Liver (tissue), 9 donors: ENCODE data around the gene ST8SIA5. TPM values are rescaled to one million over a fixed set of nuclear protein-coding genes. Genes with fewer than 3 reads are reported as not detected.

Experiments
- DNase-seq: peaks from one replicate; pipeline ENCODE4 v3.0.0-alpha.2; 2017; ENCODE audit warnings: low spot score
- H3K27ac ChIP-seq, 2 donors: one replicate each; pipeline ENCODE4 v1.7.0; 2013; ENCODE audit warnings: inconsistent platforms in 2 of 2, low read length in 2 of 2, control low read depth in 1 of 2, low read depth in 1 of 2, mild to moderate bottlenecking in 1 of 2
- H3K27me3 ChIP-seq, 4 donors: one replicate each; pipeline versions ENCODE4 v1.6.1 to v1.7.0; 2013; ENCODE audit warnings: low read length in 3 of 4, inconsistent platforms in 1 of 4, mild to moderate bottlenecking in 1 of 4, moderate library complexity in 1 of 4; ENCODE audit not compliant: control insufficient read depth in 4 of 4, insufficient read depth in 4 of 4
- H3K36me3 ChIP-seq, 4 donors: one replicate each; pipeline versions ENCODE4 v1.6.1 to v1.7.0; 2013; ENCODE audit warnings: low read length in 3 of 4, mild to moderate bottlenecking in 3 of 4, low read depth in 1 of 4, moderate library complexity in 1 of 4; ENCODE audit not compliant: control insufficient read depth in 4 of 4, insufficient read depth in 3 of 4
- H3K4me1 ChIP-seq, 4 donors: one replicate each; pipeline versions ENCODE4 v1.6.1 to v1.7.0; 2013; ENCODE audit warnings: low read length in 3 of 4, mild to moderate bottlenecking in 3 of 4, moderate library complexity in 1 of 4; ENCODE audit not compliant: control insufficient read depth in 4 of 4, insufficient read depth in 4 of 4
- H3K4me3 ChIP-seq, 3 donors: one replicate each; pipeline versions ENCODE4 v1.6.1 to v1.7.0; 2013; ENCODE audit warnings: low read length in 3 of 3, control low read depth in 1 of 3, low read depth in 1 of 3, mild to moderate bottlenecking in 1 of 3
- H3K9ac ChIP-seq, 2 donors: one replicate each; pipeline ENCODE4 v1.7.0; 2013; ENCODE audit warnings: low read length in 2 of 2, mild to moderate bottlenecking in 2 of 2, moderate library complexity in 2 of 2, control low read depth in 1 of 2, low read depth in 1 of 2
- H3K9me3 ChIP-seq, 4 donors: one replicate each; pipeline versions ENCODE4 v1.6.1 to v1.7.0; 2013; ENCODE audit warnings: low read length in 3 of 4; ENCODE audit not compliant: control insufficient read depth in 4 of 4
- EGR1 ChIP-seq, 2 donors: IDR thresholded peaks; 2 replicates each; pipeline ENCODE4 v1.6.1; 2016 to 2018; ENCODE audit warnings: antibody characterized with exemption in 2 of 2, low read depth in 2 of 2
- FOXA1 ChIP-seq: IDR thresholded peaks from 2 replicates; pipeline ENCODE4 v1.6.1; 2016; ENCODE audit warnings: antibody characterized with exemption
- GABPA ChIP-seq, 2 donors: IDR thresholded peaks in 1 of 2; conservative IDR thresholded peaks in 1 of 2; 2 replicates each; pipeline ENCODE4 v1.6.1; 2016; ENCODE audit warnings: antibody characterized with exemption in 2 of 2, mild to moderate bottlenecking in 1 of 2, moderate library complexity in 1 of 2
- HNF4A ChIP-seq, 2 donors: conservative IDR thresholded peaks; 2 replicates each; pipeline ENCODE4 v1.6.1; 2016; ENCODE audit warnings: antibody characterized with exemption in 2 of 2, mild to moderate bottlenecking in 2 of 2
- JUND ChIP-seq, 2 donors: IDR thresholded peaks; 2 replicates each; pipeline ENCODE4 v1.6.1; 2016; ENCODE audit warnings: antibody characterized with exemption in 2 of 2
- NR2F2 ChIP-seq: IDR thresholded peaks from 2 replicates; pipeline ENCODE4 v1.6.1; 2016; ENCODE audit warnings: antibody characterized with exemption
- RAD21 ChIP-seq, 2 donors: IDR thresholded peaks; 2 replicates each; pipeline ENCODE4 v1.6.1; 2016; ENCODE audit warnings: antibody characterized with exemption in 2 of 2, mild to moderate bottlenecking in 2 of 2
- RXRA ChIP-seq, 2 donors: IDR thresholded peaks; 2 replicates each; pipeline ENCODE4 v1.6.1; 2017 to 2018; ENCODE audit warnings: antibody characterized with exemption in 2 of 2, mild to moderate bottlenecking in 1 of 2
- SP1 ChIP-seq: IDR thresholded peaks from 2 replicates; pipeline ENCODE4 v1.6.1; 2018; ENCODE audit warnings: antibody characterized with exemption, mild to moderate bottlenecking
- TAF1 ChIP-seq: conservative IDR thresholded peaks from 2 replicates; pipeline ENCODE4 v1.6.1; 2016; ENCODE audit warnings: antibody characterized with exemption, mild to moderate bottlenecking
- WGBS: extraction: QIAGEN DNeasy Blood & Tissue Kit; methylation state at CpG from one replicate; pipeline ENCODE4 v1.1.7; 2013; 5-methylcytosine and 5-hydroxymethylcytosine counted together
- polyA plus RNA-seq, 2 donors: library from polyadenylated mRNA; stranded (reverse) in 1 of 2; unstranded in 1 of 2; fragments of 200-250 nt in 1 of 2; fragments of >200 nt in 1 of 2; fragmentation: Nextera tagmentation in 1 of 2; extraction: Ambion mirVana in 1 of 2; gene quantifications; one replicate each; pipeline versions ENCODE4 v1.2.1 to v1.2.3, GENCODE V29; 2013 to 2015
- total RNA-seq, 2 donors: library from RNA; depleted of rRNA; stranded (reverse); fragments of >200 nt; gene quantifications; one replicate each; pipeline ENCODE4 v1.2.3, GENCODE V29; 2014
- TF ChIP-seq, protein P1 (sequence below): IDR thresholded peaks from 2 replicates; pipeline ENCODE4 v1.6.1; 2016; ENCODE audit warnings: antibody characterized with exemption
- TF ChIP-seq, protein P2 (sequence below): IDR thresholded peaks from 2 replicates; pipeline ENCODE4 v1.6.1; 2016; ENCODE audit warnings: antibody characterized with exemption
- TF ChIP-seq, protein P3 (sequence below): fragments of 150-350 bp; IDR thresholded peaks from 2 replicates; pipeline ENCODE4 v1.5.1; 2017; ENCODE audit warnings: improper control_type of control experiment, low read depth, low read length; ENCODE audit not compliant: missing input control
- TF ChIP-seq, protein P4 (sequence below): IDR thresholded peaks from 2 replicates; pipeline ENCODE4 v1.6.1; 2016; ENCODE audit warnings: antibody characterized with exemption
- donor health status: healthy.
- donor health status: healthy.
- donor health status: healthy.
- donor health status: healthy.
- donor health status: healthy.

Gene ST8SIA5
- total and polyA plus RNA-seq, 4 donors: under 0.01 to 0.12 (median 0.05) TPM; not detected in 1

DNA sequence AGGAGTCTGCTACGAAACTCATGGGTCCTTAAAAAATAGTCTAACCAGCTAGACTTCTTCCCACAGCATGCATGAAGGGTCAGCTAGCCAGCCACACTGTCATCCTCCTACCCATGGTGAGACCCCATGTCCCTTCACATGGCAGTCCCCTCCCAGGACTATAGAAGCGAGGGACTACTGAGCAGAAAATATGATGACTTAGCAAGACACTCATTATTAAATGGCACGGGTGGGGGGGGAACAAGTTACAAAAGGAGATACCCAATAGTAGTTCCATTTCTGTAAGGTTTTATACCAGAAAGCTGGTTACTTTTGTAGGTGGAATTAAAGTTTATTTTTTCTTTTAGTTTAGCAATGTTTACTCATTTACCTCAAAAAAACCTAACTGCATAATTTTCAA lies 31.5 kb downstream of the ST8SIA5 start:
- Histone ChIP-seq H3K4me1 (no peaks in the 10 kb centered on the region), H3K36me3 (no peaks in the 10 kb centered on the region), H3K9ac (no peak overlapping the region), H3K27ac (no peak overlapping the region), H3K4me3 (no peak overlapping the region), H3K9me3 (peaks cover 5 to 11% (median 7%) of the 10 kb centered on the region in 4 donors), H3K27me3 (no peaks in the 10 kb centered on the region)
- DNase-seq: no peak
- TF ChIP-seq, protein P1, sequence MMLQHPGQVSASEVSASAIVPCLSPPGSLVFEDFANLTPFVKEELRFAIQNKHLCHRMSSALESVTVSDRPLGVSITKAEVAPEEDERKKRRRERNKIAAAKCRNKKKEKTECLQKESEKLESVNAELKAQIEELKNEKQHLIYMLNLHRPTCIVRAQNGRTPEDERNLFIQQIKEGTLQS: no peak
- TF ChIP-seq, protein P2, sequence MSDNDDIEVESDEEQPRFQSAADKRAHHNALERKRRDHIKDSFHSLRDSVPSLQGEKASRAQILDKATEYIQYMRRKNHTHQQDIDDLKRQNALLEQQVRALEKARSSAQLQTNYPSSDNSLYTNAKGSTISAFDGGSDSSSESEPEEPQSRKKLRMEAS: no peak
- TF ChIP-seq SP1 (no peak), GABPA (IDR thresholded peaks at IDR 0.05 in 1 of 2, conservative IDR thresholded peaks at IDR 0.05 in 1 of 2) (no peak)
- WGBS: 85% methylated on average over 3 of the region's 3 CpGs

DNA sequence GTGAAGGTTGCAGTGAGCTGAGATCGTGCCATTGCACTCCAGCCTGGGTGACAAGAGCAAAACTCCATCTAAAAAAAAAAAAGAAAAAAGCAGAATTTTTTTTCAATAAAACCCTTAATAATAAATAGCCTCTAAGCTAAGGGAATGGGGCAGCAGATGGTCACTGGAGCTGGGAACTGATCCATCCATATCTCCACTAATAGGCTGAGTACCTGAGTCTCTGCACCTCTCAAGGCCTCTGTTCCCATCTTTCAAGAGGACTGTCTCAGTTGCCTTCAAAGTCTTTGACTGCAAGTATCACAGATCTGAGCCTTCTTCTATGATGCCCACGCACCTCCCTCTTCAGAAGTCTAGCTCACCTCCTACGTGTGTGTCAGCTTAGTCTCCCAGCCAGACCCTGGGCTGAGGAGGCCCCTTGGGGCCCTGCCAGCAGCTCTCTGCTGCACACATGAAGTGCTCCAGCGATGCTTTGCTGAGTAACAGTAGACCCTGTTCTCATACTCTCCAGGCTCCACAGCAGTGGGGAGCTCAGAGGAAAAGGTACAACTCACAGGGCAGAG lies 32.9 kb downstream of the ST8SIA5 start:
- Histone ChIP-seq H3K4me1 (no peaks in the 10 kb centered on the region), H3K27me3 (peaks cover 0 to 2% (median 0%) of the 10 kb centered on the region in 4 donors), H3K9ac (no peak overlapping the region), H3K27ac (no peak overlapping the region), H3K36me3 (no peaks in the 10 kb centered on the region), H3K4me3 (no peak overlapping the region), H3K9me3 (no peaks in the 10 kb centered on the region)
- 94% methylated on average over 4 of the region's 4 CpGs for WGBS
- no peak for TF ChIP-seq RAD21 (IDR thresholded peaks at IDR 0.05)
- no peak for DNase-seq

DNA sequence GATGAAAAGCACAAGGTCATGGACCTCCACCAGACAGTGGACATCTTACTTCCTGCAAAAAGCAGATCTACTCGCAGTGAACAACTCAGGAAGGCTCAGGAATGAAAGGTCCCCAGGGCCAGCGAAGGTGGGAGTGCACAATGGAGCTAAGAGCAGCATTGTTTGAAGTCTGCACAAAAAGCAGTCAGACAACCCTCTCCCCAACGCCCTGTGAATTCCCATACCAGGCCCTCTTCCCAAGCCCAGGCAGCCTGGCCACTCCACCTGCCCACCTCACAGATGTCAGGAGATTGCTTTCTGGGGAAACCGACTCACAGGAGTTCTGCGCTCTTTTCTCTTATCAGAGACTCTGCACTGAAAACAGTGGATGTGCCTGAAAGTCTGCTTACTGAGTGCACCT lies 34.8 kb downstream of the ST8SIA5 start:
- Histone ChIP-seq H3K4me3 (no peak overlapping the region), H3K36me3 (no peaks in the 10 kb centered on the region), H3K27ac (no peak overlapping the region), H3K4me1 (no peaks in the 10 kb centered on the region), H3K9me3 (no peaks in the 10 kb centered on the region), H3K27me3 (peaks cover 0 to 2% (median 0%) of the 10 kb centered on the region in 4 donors), H3K9ac (no peak overlapping the region)
- TF ChIP-seq, protein P3, sequence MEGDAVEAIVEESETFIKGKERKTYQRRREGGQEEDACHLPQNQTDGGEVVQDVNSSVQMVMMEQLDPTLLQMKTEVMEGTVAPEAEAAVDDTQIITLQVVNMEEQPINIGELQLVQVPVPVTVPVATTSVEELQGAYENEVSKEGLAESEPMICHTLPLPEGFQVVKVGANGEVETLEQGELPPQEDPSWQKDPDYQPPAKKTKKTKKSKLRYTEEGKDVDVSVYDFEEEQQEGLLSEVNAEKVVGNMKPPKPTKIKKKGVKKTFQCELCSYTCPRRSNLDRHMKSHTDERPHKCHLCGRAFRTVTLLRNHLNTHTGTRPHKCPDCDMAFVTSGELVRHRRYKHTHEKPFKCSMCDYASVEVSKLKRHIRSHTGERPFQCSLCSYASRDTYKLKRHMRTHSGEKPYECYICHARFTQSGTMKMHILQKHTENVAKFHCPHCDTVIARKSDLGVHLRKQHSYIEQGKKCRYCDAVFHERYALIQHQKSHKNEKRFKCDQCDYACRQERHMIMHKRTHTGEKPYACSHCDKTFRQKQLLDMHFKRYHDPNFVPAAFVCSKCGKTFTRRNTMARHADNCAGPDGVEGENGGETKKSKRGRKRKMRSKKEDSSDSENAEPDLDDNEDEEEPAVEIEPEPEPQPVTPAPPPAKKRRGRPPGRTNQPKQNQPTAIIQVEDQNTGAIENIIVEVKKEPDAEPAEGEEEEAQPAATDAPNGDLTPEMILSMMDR: no peak
- TF ChIP-seq, protein P1: no peak
- no peak for TF ChIP-seq SP1
- no peak for TF ChIP-seq JUND (IDR thresholded peaks at IDR 0.05)
- TF ChIP-seq EGR1 (IDR thresholded peaks at IDR 0.05; ENCODE audit: low read depth in 2 of 2): no peak
- TF ChIP-seq, protein P4, sequence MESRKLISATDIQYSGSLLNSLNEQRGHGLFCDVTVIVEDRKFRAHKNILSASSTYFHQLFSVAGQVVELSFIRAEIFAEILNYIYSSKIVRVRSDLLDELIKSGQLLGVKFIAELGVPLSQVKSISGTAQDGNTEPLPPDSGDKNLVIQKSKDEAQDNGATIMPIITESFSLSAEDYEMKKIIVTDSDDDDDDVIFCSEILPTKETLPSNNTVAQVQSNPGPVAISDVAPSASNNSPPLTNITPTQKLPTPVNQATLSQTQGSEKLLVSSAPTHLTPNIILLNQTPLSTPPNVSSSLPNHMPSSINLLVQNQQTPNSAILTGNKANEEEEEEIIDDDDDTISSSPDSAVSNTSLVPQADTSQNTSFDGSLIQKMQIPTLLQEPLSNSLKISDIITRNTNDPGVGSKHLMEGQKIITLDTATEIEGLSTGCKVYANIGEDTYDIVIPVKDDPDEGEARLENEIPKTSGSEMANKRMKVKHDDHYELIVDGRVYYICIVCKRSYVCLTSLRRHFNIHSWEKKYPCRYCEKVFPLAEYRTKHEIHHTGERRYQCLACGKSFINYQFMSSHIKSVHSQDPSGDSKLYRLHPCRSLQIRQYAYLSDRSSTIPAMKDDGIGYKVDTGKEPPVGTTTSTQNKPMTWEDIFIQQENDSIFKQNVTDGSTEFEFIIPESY: no peak
- TF ChIP-seq NR2F2: no peak
- no peak for TF ChIP-seq TAF1
- no peak for TF ChIP-seq RXRA (IDR thresholded peaks at IDR 0.05)
- TF ChIP-seq FOXA1: no peak
- TF ChIP-seq HNF4A (conservative IDR thresholded peaks at IDR 0.05): no peak
- WGBS: 63% methylated on average over 5 of the region's 5 CpGs
- no peak for DNase-seq
